IPS-NIHi7 (cell line): ENCODE data around the gene OSBPL8.

ENCODE experiments used
- DNase-seq: peaks from one replicate; pipeline ENCODE4 v3.0.0; 2012; ENCODE audit warnings: mixed read lengths; ENCODE audit errors: extremely low spot score

The OSBPL8 gene

DNA sequence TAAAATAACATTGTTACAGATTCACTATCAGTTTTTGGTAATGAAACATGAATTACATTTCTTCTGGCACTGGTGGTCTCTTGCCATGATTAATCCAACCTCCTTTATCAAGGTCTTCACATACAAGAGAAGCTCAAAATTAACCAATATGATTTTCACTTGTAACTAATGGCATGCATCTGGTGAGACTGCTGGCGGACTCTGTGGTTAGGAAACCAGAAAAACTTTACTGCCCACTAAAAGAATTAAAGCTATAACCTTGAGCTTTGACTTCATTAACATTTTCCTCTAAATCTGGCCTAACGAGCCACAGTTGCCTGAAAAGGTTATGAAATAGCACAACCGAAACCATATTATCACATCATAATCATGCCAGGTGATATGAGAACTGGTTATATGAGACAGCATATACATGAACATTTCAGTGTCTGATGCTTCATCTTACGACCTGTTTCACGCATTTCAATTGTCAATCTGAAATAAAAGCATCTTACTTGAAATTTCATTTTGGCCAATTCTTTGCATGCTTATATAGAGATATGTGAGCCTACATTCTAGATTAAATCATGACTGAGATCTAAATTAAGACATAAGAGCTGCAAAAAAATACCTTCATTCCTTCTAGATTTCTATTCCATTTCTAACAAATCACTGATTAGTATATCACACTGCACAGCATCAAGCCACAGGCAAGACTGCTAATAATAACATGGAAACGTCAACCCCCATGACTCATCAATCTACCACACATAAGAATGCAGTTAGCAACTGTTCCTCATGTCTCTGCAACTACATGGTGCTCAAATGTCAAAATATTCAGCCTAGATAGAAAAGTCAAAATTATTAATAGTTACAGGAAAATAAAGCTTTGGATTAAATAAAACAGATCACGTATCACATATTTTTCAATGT lies 89.3 kb downstream of the OSBPL8 start:
- DNase-seq, result no peak

DNA sequence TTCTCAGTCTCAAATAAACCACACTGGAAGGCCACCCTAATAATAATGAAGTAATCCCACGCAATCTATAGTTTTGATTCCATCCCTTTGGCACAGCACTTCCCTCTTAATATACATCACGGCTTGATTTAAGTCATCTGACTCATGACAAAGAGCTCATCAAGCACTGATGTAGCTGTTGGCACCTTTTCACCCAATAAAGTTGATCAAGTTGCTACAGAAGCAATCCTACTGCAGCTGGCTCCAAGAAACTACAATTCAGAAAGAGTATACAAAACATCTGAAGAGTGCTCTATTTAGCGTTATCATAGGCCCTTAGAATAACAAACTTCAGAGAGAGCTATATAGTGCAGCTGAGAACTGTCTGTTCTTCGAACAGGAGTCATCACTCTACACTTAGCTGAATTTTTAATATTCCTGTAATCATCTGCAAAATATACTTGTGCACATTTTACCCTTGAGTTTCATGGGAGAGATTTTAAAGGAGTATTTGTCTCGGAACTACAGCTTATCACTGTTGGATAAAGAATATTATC lies 94.9 kb downstream of the OSBPL8 start:
- no peak for DNase-seq

DNA sequence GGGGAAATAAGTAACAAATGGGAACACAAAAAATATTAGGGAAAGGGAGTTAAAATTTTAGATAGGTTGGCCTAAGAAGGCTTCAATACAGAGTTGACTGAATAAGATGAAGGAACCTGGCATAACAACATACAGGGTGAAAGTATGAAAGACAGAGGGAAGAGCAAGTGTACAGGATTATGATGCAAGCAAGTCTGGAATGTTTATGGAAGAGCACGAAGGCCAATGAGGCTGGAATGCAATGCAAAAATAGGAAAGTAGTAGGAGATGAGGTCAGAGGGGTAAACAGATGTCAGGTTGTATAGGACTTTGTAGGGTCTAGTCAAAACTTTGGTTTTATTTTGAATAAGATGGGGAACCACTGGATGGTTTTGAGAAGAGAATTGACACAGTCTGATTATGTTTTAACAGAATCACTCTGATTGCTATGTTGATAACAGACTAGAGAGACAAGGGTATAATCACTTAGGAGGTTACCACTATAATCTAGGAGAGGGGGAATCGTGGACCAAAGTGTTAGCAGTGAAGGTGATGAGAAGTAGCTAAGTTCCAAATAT lies 96.8 kb downstream of the OSBPL8 start:
- no peak for DNase-seq

GRCh38 chr12:76460807-76461206 lies 98.8 kb downstream of the OSBPL8 start:
- DNase-seq, result no peak

- no peak for DNase-seq
Observed at GRCh38 chr12:76457818-76458217, 101.8 kb downstream of the OSBPL8 start.

GRCh38 chr12:76457010-76457409 lies 102.6 kb downstream of the OSBPL8 start:
- no peak for DNase-seq

DNA sequence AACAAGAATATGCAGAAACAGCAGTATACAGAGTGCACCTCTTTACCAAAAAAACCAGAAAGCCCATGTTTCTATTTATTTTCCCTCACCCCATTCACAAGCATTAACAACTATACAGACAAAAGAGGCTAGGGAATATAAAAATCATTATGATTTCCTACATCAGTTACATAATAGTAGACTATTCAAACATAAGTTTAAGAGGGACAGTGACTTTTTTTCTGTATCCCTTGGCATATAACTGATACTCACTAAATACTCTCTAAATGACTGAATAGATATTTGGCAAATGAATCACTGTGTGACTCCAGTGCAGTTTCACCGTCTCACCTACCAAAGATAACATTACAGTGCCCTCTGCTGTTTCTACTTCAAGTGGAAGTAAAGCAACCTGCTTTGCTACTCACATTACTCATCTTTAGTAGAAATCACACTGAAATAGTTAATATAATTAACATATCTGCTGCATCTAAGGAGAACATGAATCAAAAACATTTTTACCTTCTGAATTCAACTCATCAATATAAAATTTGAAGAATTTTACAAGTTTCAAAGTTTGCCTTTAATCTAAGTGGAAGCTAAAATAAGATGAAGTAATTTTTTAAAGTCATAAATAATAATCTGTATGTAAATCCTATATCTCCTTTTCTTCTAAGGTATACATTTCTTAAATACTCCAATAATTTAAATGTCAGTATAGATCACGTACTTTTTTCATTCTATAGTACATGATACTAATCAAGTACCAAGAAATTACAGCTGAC lies 103.8 kb downstream of the OSBPL8 start:
- peak; percentile 40 for DNase-seq

DNA sequence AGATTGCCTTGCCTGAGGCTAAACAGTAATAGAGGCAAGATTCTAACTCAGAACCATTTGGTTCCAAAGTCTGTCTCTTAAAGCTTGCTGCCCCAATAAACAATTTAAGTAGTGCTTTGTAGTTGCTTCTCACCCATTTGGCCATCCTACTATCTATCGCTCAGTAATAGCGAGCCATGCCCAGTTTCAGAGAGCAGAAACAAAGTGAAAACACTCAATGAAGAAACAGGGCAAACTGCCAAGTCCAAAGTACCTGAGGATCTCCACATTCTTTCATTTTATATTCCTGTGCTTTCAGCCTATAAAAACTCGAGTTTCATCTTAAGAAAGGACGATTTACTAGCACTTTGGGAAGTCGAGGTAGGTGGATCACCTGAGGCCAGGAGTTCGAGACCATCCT lies 108.0 kb downstream of the OSBPL8 start:
- DNase-seq, result no peak

DNA sequence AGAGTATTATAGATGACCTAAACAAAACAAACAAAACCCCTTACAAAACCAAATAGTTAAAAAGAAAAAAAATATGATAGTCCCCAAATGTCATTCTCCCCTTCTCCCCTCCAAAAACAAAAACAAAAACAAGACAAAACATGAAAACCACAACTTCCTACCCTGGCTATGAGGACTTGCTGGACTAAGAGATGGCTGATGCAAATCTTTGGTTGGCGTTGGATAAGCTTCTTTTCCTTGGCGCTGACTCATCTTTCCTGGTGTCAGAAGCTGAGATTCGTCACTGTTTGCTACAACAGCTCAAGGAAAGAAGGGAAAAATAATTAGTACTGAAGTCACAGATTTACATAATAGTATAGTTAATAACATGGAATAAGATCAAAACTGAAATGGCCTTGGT lies 108.9 kb downstream of the OSBPL8 start:
- no peak for DNase-seq

GRCh38 chr12:76449993-76450392 lies 109.6 kb downstream of the OSBPL8 start:
- no peak for DNase-seq

DNA sequence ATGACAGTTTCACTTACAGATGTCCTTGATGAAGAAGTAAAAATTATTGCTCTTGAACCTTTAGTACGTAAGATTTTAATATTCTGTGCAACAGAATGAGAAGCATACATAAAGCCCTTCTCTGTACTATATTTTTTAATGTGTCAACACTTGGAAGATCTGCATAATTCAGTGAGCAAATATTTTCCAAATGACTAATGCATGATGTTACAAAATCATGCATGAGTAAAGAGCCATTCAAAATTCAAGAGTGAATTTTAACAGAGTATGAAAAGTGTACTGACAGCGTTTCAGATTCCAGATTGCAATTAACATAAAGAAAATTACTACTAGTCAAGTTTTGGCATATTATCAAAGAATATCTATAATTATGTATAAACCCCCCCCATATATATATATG lies 110.0 kb downstream of the OSBPL8 start:
- no peak for DNase-seq

- no peak for DNase-seq
Observed at GRCh38 chr12:76449016-76449415, 110.6 kb downstream of the OSBPL8 start.

- DNase-seq, result no peak
Observed at GRCh38 chr12:76446090-76446489, 113.5 kb downstream of the OSBPL8 start.

DNA sequence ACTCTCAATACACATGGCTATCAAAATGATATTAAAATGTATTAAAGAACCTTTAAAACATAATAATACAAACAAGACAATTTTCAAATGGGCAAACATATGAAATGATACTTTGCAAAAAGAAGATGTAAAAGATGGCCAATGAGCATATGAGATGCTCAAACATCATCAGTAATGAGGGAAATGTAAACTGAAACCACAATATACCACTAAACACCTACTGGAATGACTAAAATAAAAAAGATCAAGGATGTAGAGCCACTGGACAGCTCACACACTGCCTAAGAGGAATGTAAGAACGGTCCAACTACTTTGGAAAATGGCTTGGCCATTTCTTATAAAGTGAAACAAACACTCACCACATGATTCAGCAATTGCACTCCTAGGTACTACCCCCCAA lies 114.1 kb downstream of the OSBPL8 start:
- no peak for DNase-seq

DNA sequence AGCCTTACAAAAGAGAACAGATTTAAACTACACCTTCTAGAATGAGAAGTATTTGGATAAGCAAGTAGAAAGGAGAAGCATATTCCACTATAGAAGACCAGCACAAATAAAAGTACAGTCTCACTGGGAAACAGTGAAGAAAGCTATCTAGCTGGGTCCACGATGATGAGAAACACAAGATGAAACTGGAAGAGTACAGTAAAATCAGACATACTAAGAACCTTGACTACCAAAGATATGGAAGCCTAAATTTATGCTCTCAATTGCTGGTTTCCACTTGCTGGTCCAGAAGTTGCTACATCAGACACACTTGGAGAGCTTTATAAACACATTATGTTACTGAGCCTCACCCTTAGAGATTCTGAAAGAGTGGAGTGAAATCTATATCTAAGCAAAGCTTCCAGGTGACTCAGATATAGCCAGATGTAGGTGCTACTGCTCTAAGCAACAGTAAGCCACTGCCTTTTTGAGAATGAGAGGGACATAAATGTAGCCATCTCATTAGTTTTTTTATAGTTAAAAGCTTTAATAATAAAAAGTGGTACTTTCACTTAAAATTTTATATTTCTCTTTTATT lies 115.1 kb downstream of the OSBPL8 start:
- no peak for DNase-seq

- no peak for DNase-seq
Observed at GRCh38 chr12:76441016-76441415, 118.6 kb downstream of the OSBPL8 start.

DNA sequence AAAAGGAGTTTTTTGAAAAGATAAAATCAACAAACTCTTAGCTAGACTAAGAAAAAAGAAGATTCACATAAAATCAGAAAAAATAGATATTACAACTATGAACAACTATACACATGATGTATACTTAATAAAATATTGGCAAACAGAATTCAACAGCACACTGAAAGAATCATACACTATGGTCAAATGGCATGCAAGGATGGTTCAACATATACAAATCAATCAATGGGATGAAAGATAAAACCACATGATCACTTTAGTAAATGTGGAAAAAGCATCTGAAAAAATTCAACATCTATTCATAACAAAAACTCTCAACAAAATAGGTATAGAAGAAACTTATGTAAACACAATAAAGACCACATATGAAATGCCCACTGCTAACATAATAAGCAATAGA lies 126.8 kb downstream of the OSBPL8 start:
- no peak for DNase-seq

- no peak for DNase-seq
Observed at GRCh38 chr12:76428117-76428516, 131.5 kb downstream of the OSBPL8 start.

DNA sequence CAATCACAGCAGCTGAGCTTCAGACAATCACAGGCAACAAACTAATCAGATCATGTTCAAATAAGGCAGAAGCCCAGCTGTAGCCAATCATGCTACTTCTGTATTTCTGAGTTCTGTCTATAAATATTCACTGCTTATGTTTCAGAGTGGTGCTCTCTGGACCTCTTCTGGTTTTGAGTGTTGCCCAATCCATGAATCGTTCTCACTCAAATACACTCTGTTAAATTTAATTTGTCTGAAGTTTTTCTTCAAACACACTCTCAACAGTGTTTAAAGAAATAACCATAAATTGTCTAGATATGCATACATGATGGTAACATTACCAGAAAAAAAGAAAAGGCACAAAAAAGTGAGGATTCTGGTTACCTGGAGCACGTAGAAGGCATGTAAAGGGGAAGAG lies 133.4 kb downstream of the OSBPL8 start:
- DNase-seq, result no peak

DNA sequence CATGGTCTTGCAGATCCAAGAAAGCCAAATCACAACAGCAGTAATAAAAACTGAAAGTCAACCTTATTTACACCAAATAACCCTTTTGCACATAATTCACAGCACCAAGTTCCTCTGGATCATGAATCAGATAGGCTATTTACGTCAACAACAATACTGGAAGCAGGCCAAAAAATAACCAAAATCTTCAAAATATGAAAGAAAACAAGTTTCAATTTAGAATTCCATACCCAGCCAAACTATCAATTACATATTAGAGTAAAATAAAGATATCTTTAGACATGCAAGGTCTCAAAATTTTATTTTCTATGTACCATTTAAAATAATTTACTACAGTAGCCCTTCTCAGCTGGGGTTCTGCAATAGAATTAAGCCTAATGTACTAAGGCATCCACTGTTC lies 134.6 kb downstream of the OSBPL8 start:
- no peak for DNase-seq

DNA sequence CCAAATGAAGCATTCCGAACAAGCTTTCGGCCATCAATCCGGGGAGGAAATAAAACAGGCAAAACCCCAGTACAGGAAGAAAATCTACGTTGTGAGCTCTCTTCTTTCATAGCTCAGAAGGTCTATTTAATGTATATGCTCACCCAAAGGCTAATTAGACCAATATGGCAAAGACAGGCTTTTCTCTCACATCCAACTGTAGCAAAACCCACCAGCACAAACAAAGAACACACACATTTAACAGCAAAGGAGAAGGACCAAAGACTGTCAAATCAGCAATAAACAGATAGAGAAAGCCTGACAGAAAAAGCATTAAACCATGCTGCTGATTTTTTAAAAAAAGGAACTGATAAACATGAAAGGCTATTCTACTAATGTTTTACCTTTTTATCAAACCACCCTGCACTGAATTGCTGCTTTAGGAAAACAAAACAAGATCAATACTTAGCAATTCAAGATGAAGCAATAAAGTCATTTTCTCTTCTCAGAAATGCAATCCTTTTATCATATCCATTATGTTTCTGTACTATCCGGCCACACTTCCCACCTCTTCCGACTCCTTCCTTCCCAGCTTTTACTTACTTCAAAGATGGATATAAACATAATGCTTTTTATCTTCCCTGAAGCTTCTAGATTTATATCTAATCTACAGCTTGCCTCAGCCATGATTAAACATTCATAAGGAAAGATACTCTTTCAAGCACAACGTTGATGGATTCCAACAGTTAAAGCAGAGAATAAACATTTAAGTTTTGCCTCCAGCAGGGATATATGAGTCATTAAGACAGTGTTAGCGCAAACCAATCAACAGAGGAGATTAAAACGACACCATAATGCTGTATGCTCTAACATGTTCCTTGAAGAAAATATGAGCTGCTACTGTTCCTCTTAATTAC lies 136.8 kb downstream of the OSBPL8 start:
- no peak for DNase-seq
